Dedifferentiated amniotic fluid mesenchymal stem cell (primary cell): Measurements from ENCODE around the gene FLG.
"Not testable (repeated sequence)": the region's sequence is repeated elsewhere in the genome, so short reads cannot be mapped to it uniquely, and the experiment has no call there.

ENCODE experiments used
- DNase-seq: peaks from one replicate; pipeline ENCODE4 v3.0.0-alpha.2; 2016; ENCODE audit errors: extremely low spot score

The FLG gene

GRCh38 chr1:152325111-152325510 is at the start of gene FLG:
Gene FLG (minus strand): TSS chr1:152325239. CDS start chr1:152315456, 9,783 bp downstream.
- no peak for DNase-seq

- no peak for DNase-seq
Observed at GRCh38 chr1:152374451-152374850, 49.4 kb upstream of the FLG start.

GRCh38 chr1:152372672-152373071 is 47.6 kb upstream of the FLG start:
- DNase-seq, result no peak

- no peak for DNase-seq
Observed at GRCh38 chr1:152367436-152367835, 42.4 kb upstream of the FLG start.

- no peak for DNase-seq
Observed at GRCh38 chr1:152359906-152360305, 34.9 kb upstream of the FLG start, which contains the start of gene FLG2. Gene FLG2 (minus strand): TSS chr1:152360006. CDS start chr1:152358884, 1,122 bp downstream.

GRCh38 chr1:152356736-152357135 is 31.7 kb upstream of the FLG start:
- no peak for DNase-seq

GRCh38 chr1:152349611-152350010 is 24.6 kb upstream of the FLG start:
- DNase-seq, result no peak

- no peak for DNase-seq
Observed at GRCh38 chr1:152348447-152348846, 23.4 kb upstream of the FLG start.

- DNase-seq, result no peak
Observed at GRCh38 chr1:152347116-152347728, 22.2 kb upstream of the FLG start.

GRCh38 chr1:152344438-152344837 is 19.4 kb upstream of the FLG start:
- no peak for DNase-seq

- no peak for DNase-seq
Observed at GRCh38 chr1:152343006-152343405, 18.0 kb upstream of the FLG start.

- no peak for DNase-seq
Observed at GRCh38 chr1:152335399-152335798, 10.4 kb upstream of the FLG start.

GRCh38 chr1:152328801-152329391 is 3.9 kb upstream of the FLG start:
- DNase-seq, result no peak

GRCh38 chr1:152313970-152314369 is 11.1 kb downstream of the FLG start:
- no peak for DNase-seq

- no peak for DNase-seq
Observed at GRCh38 chr1:152313319-152313801, 11.7 kb downstream of the FLG start.

- not testable (repeated sequence) for DNase-seq
Observed at GRCh38 chr1:152312169-152312568, 12.9 kb downstream of the FLG start.

- DNase-seq, result no peak
Observed at GRCh38 chr1:152309955-152310354, 15.1 kb downstream of the FLG start.

- not testable (repeated sequence) for DNase-seq
Observed at GRCh38 chr1:152309320-152309901, 15.6 kb downstream of the FLG start.

- not testable (repeated sequence) for DNase-seq
Observed at GRCh38 chr1:152308758-152309157, 16.3 kb downstream of the FLG start.

GRCh38 chr1:152307970-152308369 is 17.1 kb downstream of the FLG start:
- not testable (repeated sequence) for DNase-seq

- not testable (repeated sequence) for DNase-seq
Observed at GRCh38 chr1:152306123-152306522, 18.9 kb downstream of the FLG start.

GRCh38 chr1:152304773-152305172 is 20.3 kb downstream of the FLG start:
- DNase-seq, result not testable (repeated sequence)
